Uterus (tissue), 2 donors: ENCODE data around the gene PARP4.

ENCODE experiments used
- CTCF ChIP-seq, 4 experiments: fragments of 200-600 bp in 2 of 4; fragments of 450-650 bp in 2 of 4; sonication (generic) in 2 of 4; IDR thresholded peaks; one replicate each; pipeline ENCODE4 v1.5.1; 2016 to 2019; ENCODE audit warnings: antibody characterized with exemption in 4 of 4, mild to moderate bottlenecking in 2 of 4, moderate library complexity in 1 of 4
- POLR2A ChIP-seq, 2 donors: fragments of 450-650 bp; IDR thresholded peaks; one replicate each; pipeline ENCODE4 v1.6.1; 2016; ENCODE audit warnings: antibody characterized with exemption in 2 of 2, mild to moderate bottlenecking in 1 of 2, moderate library complexity in 1 of 2

- no peak for TF ChIP-seq CTCF (IDR thresholded peaks at IDR 0.05)
- no peak for TF ChIP-seq POLR2A (IDR thresholded peaks at IDR 0.05)
Measured at GRCh38 chr13:24541127-24541475, 28.5 kb upstream of the PARP4 start.
